HG03135 (cell line): Measurements from ENCODE around the gene AFAP1.
"Not testable (repeated sequence)": the region's sequence is repeated elsewhere in the genome, so short reads cannot be mapped to it uniquely, and the experiment has no call there.

Source experiments
- ATAC-seq: cut with Tn5 transposase; IDR thresholded peaks from one replicate; pipeline ENCODE4 v1.9.1; 2021; ENCODE audit warnings: mild to moderate bottlenecking, moderate library complexity; ENCODE audit not compliant: unreplicated experiment

AFAP1 gene

GRCh38 chr4:7947927-7948326, 8.3 kb upstream of the AFAP1 start:
- ATAC-seq: no peak

- ATAC-seq: no peak
Measured at GRCh38 chr4:7945709-7946380, 6.2 kb upstream of the AFAP1 start.

DNA sequence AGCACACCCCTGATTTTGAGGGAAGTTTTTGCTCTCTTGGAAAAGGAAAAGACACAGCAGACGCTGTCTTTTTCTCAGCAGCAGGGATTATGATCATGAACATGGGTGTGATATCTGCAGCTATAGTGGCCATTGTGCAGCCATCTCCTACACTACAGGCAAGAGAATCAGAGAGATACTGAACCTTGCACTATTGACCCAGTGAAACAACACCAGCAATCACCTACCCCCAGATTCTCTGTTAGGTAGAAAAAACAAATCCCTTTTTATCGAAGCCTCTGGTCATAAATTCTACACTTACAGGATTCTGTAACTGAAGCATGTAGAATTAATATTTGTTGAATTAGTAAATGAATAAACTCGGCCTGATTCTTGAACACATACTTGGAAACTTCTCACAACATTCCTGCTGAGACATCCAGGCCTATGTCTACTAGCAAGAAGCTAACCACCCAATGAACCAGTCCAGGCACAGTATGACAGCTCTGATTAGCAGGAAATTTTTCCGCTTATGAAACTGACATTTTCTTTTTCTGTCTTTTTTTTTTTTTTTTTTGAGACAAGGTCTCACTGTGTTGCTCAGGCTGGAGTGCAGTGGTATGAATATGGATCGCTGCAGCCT, 5.0 kb upstream of the AFAP1 start:
- ATAC-seq: no peak

DNA sequence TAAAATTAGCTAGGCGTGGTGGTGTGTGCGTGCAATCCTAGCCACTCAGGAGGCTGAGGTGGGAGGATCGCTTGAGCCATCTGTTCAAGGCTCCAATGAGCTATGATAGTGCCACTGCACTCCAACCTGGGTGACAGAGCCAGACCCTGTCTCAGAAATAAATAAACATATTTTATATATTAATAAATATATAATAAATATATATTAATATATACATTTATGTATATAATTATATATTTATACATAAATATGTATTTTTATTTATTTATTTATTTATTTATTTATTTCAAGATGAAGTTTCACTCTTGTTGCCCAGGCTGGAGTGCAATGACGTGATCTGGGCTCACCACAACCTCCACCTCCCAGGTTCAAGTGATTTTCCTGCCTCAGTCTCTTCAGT, 4.0 kb upstream of the AFAP1 start:
- not testable (repeated sequence) for ATAC-seq

- ATAC-seq: no peak
Measured at GRCh38 chr4:7943211-7943610, 3.5 kb upstream of the AFAP1 start.

DNA sequence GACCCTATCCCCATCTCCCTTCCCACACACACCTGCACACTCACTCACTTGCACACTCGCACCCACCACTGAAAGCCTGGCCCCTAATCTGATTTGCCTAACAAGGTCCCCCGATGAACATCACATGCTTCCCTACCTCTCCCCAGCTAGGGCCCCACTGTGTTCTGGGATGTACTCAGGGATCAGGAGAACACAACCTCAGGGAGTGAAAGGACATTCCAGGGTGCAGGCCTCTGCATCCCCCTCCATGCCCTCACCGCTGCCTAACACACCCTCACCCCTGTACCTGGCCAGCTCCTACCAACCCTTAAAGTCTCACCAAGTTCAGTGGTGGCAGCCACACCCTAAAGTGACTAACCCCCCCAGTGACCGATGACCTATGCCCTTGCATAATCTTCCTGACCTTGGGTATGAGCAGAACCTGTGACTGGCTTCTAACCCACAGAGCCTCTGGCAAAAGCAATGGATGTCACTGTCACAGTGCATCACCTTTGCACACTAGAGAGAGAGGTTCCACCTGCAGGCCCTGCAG, 2.4 kb upstream of the AFAP1 start:
- no peak for ATAC-seq

- ATAC-seq: no peak
Measured at GRCh38 chr4:7941111-7941964, 1.7 kb upstream of the AFAP1 start.

DNA sequence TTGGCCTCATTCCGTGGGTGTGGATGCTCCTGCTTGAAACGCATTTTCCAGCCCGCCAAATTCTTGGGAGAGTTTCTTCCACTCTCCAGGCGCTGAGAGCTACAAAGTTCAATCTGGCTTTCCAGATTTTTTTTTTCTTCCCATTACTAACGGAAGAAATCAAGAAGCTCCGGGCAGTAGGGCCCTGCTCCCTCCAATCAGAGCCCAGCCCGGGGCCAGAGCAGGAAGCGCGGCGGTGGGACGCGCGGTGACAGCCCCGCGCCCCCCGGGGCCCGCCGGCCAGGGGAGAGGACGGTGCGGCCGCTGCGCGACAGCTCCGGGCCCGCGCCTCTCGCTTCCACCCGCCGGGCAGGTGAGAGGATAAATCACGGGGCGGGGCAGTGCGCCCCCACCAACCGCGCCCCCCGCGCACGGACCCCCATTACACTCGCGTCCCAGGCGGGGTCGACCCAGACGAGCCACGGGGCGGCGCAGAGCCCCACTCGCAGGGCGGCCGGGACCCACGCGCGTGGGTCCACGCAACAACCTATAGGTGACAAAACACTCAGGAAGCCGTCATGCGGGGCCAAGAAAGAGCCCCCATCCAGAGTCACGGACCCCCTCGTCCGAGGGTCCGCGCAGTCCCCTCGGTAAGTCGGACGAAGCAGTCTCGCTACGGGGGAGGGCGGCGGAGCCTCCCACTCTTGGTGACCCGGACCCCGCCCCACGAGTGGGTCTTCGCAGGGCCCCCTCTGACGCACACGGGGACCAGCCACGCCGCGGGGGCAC, 868 bp downstream of the AFAP1 start:
- ATAC-seq: no peak

DNA sequence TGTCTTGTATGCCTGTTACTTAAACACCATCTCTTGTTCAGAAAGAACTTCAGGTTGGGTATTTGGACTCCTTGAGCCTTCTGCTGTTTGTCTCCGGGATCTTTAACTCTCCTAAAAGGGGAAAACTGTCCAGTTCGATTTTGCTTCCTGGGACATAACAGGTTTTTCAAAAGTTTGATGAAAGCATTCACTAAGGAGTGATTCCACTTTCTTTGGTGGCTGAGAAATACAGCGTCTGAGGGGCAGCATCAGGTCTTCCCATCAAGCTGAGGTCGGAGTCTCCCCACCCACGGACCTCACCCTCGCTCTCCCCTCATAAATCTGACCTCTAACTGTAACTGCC, 1.4 kb downstream of the AFAP1 start:
- ATAC-seq: no peak

DNA sequence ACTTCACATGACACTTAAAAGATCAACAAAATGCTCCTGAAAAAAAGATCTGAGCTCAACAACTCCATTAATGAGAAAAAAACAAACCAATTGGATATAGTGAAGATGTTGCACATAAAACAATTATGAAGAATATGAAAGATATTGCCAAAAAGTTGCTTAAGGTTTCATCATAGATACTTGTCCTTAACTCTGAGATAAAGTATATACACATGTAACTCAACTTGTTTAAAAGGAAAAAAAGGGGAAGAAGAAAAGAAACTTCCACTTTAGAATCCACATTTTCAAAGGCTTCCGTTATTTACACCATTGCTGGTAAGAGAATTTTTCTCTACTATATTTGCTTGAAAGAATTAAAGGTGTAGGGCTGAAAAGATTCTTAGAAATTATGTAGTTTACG, 2.7 kb downstream of the AFAP1 start:
- no peak for ATAC-seq

DNA sequence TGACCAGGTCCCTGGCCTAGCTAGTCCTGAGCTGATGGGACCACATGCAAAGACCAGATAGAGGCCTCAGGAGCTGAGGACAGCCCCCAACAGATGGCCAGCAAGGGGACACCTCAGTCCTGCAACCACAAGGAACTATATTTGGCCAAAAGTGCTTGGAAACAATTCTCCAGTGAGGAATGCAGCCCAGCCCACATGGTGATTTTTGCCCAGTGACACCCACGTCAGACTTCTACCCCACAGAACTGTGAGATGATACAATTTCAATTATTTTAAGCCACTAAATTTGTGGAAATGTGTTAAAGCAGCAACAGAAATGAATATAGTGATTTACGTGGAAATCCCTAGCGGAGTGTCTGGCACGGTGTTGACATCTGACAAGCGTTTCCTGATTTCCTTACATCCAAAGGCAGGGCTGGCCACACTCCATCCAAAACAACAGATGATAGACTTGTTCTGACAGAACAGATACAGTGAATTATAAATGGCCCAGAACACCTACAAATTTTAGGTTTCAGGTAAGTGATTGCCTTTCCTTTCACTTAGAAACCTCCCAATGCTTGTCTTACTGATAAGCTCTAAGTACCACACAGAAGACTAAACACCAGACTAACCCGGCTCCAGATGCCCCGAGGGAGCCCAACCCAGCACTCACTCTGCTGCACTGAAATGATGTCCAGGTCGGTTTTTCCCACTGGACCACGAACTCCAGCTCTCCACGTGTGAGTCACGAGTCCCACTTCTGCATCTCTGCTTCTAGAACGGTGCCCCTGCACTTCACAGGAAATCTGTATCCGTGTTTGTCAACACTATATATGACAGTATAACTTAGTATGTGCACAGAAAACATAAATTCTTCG, 5.8 kb downstream of the AFAP1 start:
- ATAC-seq: no peak

GRCh38 chr4:7932287-7932686, 7.4 kb downstream of the AFAP1 start:
- no peak for ATAC-seq

GRCh38 chr4:7929118-7929951, 10.3 kb downstream of the AFAP1 start:
- no peak for ATAC-seq

DNA sequence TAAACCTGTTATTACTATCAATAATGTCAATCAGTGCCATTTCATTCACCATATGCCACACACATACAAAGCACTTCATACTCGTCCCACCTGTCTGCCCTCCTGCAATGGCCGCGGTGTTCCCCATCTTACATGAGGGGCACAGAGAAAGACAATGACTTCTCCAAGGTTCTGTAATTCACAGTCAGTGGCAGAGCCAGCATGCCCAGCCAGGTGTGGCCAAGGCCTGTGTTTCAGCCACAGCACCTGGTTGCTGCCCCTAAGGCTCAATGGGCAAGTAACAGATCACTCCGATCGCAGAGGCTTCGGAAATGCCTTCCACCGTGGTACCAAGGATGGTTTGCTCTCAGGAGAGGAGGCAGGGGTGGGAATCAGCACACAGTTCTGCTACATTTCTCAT, 10.9 kb downstream of the AFAP1 start:
- ATAC-seq: no peak

DNA sequence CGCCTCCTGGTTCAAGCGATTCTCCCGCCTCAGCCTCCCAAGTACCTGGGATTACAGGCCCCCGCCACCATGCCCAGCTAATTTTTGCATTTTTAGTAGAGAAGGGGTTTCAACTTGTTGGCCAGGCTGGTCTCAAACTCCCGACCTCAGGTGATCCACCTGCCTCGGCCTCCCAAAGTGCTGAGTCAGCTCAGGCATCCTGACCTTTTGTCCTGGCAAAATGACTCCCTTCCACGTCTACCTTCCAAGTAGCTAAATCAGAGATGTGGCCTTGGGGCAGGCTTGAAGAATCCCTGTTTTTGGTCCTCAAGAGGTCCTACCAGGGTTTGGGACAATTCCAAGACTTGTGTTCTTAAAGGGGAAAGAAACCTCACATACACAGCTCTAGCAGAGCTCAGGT, 12.8 kb downstream of the AFAP1 start:
- no peak for ATAC-seq

DNA sequence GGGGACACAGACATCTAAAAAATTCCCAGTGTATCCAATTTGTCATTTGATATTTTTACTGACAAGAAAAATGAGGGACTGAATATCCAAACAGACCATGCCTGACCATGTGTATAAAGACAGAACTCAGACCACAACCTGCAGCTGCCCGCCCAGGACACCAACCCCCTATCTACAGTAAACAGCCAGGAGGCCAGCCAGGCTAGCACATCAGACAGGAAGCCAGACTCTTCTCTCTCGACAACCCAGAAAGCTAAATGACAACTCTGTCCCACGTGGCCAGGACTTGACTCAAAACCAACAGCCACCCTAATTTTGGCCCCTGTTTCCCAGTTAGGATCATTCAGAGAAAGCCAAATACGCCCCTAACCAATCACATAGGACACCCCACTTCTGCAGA, 15.1 kb downstream of the AFAP1 start:
- ATAC-seq: no peak

DNA sequence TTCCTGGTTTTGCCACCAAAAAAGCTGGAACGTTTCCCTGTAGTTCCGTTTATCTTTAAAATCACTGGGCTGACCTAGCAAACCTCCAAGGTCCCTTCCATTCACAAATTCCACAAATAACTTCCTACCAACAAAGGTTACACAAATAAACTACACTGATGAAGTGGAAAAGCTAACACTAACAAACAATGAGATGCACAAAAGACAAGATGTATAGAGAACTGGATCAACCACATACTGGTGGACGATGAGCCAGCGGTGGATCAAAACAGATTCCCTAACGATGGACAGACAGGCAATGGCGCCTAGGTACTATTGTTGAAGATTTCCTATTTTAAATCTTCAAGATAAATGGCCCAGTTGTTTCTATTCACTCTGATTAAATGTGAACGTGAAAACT, 15.5 kb downstream of the AFAP1 start:
- no peak for ATAC-seq

GRCh38 chr4:7922466-7922865, 17.2 kb downstream of the AFAP1 start:
- ATAC-seq: no peak

DNA sequence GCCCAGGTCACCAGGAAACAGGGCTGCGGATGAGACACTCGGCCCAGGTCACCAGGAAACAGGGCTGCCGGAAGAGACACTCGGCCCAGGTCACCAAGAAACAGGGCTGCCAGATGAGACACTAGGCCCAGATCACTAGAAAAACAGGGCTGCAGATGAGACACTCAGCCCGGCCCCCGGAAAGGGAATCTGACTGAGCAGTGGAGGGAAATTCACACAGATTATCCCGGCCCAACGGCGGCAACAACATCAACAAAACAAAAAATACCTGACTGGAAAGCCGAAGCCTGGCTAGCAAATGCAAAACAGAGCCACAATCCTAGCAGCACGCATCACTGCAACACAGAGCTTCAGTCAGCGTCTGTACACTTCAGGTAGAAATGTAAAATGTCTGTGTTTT, 20.7 kb downstream of the AFAP1 start:
- no peak for ATAC-seq
